HTERT RPE-1 (cell line): ENCODE results near the gene KYNU.
"Not testable (repeated sequence)": the region's sequence is repeated elsewhere in the genome, so short reads cannot be mapped to it uniquely, and the experiment has no call there.

Experiments used
- in situ Hi-C: fragments of 300-500 bp; cut with MboI; formaldehyde crosslinking; loops from 4 replicates; pipeline ENCODE4 v1.14.3; 2020; ENCODE audit warnings: low sequenced_read_pairs

The KYNU gene

DNA sequence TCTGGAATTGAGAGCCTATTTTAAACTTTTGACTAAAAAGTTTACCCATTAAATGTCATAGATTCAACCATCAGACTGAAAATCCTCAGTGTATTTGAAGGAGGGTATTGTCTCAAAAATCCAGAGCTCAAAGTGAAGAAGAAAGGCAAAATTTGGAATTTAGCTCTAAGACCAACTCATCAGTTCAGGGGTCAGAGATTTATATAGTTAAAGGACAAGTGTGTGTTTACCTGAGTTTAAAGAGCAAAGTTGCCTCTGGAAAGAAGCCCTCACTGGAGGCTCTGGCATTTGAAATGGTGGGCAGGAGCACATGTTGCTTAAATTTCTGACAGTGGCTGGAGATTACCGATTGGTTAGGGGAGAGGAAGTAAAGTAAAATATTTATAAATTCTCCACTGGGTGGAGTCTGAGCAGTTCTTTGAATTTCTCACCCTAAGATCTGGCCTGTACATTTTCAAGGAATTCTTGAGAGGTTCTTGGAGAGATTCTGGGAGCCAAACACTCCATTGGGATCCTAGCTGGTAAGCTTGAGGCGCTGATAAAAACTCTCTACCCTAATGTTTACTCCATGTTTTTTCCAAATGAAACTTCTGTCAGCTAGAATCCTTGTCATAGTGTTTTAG, at the start of gene KYNU:
Gene KYNU (plus strand): TSS at position 449 of the 623 bp plus-strand sequence. CDS start 7,704 bp downstream, outside the sequence.
- in situ Hi-C loops, result no loop called here

DNA sequence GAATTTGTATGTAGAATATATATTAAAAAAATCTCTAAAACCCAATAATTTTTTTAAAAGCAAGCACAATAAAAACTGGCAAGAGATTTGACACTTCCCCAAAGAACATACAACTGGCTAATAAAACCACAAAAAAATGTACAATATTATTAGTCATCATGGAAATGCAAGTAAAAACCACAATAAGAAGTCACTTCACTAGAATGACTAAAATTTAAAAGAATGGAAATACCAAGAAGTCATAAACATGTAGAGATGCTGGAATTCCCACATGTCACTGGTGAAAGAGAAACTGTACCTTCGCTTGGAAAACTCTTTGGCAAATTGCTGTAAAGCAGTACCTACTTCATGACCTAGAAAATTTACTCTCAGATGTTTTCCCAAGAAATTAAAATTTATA, 43.4 kb upstream of the KYNU start:
- in situ Hi-C loops, result no loop called here

DNA sequence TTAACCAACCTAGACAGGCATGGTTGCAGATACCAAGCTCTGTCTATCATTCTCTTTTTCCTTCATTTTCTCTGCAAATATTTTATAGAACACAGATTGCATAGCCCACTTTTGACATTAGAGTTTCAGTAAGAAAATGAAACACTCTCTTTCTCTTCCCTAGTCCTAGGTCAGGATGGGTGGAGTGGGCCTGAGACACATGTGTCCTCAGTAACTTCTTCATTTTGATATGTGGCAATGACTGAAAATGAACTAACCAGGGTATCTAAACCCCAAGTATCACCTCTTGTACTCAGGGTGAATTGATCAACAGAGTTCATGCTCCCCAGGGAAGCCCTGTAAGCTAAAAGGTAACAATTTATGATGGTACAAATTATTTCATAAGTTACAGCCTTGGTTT, 37.0 kb upstream of the KYNU start:
- in situ Hi-C loops, result no loop called here

DNA sequence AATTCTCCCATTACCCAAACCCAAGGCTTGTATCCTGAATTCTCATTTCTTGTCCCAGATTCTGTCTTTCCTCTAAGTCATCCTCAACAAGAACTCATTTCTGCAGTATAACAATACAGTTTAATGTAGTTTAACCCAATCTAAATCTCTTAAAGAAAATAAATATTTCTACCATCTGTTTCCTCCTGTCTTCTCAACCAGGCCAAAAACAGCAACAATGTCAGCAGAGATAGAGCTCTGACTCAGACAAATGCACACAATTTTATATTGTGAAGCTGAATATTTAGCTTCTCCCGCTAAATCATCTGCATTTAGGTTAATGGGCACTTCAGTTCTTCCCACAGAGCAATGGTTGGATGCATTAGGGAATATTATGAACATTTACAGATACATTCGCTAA, 35.7 kb upstream of the KYNU start:
- in situ Hi-C loops, result no loop called here

DNA sequence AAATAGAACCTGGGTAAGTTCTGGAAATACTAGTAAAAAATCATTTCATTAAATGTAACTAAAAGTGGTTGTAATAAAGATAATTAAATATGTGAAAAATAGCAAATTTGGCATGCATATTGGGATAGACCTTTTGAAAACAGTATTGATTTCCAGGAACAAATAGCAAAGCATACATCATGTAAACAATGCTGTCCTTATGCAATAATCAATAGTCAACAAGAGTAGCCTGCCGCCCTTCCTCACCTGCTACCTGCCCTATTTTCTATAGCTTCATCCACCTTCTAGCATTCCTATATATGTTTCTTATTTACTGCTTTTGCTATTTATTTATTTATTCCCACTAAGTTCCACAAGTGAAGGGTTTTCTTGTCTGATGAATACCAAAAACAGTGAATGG, 35.1 kb upstream of the KYNU start:
- in situ Hi-C loops, result no loop called here

DNA sequence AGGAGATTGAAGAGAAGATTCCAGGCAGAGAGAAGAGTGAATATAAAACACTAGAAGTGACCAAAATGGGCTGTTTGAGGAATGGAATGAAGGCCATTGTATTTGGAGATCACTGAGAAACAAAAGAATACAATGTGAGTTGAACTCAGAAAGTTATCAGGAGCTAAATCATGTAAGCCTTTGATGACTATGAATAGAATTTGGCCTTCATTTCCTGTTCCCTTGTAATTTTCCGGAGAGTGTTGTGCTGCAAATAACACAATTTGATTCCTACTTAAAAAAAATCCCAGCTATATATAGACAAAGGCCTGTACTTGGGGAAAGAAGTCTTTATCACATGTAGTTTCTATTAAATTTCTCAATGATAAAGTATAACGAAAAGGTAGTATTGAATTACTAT, 33.7 kb upstream of the KYNU start:
- in situ Hi-C loops, result no loop called here

DNA sequence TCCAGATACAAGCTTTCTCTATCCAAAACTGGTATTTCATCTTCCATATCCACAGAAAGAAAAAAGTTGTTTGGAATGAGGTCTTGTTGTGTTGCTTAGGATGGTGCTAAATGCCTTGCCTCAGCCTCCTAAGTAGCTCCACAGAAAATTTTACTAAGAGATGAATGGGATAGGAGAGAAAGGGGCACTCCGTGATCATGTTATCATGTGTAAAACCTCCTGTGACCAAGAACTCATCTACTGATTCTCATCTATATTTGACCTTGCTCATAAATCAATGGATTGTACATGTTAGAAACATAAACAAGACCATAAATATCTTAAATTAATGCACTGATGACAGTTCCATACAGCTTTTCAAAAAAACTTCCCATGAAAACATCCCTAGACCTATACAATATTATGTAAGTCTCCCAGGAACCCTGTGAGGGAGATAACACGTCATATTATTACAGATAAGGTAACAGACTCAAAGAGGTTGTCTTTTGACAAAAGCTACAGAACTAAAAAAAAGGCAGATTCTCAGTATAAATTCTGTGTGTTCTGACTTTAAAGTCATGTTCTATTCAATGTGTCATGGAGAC, 29.3 kb upstream of the KYNU start:
- in situ Hi-C loops, result no loop called here

DNA sequence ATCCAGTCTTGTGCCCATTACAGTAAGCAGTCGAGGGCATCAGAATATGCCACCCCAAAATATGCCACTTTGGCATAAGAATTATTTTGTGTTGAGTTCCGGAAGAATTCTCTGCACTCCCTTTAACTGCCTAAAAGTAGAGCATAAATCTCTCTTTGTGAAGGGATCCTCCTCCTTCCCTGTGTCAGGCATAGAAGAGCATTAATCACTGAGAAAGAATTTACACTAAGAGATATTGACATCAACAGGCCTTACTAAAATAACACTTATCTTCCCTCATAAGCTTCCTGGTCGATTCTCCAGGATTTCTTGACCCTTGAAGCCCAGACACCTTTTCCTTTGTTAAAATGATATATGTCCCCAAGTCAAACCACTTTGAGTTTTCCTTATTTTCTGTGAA, 27.6 kb upstream of the KYNU start:
- in situ Hi-C loops, result no loop called here

DNA sequence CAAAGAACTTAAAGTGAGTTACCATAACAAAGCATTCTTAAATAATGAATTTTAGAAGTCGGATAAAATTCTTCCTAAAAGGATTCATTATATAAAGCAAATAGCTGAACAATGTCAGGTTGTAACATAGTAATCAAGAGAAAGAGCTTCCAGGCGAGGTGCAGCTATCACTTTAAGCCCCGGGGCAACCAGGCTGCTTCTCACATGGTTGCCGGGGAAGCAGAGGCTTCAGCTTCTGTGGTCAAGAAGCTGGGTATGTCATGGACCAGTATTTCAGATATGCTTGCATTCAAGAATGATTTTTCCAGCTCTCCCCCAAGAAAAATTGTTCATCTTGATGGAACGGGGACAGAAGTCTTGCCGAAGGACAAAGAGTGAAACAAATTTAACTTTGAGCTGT, 23.6 kb upstream of the KYNU start:
- in situ Hi-C loops, result no loop called here

DNA sequence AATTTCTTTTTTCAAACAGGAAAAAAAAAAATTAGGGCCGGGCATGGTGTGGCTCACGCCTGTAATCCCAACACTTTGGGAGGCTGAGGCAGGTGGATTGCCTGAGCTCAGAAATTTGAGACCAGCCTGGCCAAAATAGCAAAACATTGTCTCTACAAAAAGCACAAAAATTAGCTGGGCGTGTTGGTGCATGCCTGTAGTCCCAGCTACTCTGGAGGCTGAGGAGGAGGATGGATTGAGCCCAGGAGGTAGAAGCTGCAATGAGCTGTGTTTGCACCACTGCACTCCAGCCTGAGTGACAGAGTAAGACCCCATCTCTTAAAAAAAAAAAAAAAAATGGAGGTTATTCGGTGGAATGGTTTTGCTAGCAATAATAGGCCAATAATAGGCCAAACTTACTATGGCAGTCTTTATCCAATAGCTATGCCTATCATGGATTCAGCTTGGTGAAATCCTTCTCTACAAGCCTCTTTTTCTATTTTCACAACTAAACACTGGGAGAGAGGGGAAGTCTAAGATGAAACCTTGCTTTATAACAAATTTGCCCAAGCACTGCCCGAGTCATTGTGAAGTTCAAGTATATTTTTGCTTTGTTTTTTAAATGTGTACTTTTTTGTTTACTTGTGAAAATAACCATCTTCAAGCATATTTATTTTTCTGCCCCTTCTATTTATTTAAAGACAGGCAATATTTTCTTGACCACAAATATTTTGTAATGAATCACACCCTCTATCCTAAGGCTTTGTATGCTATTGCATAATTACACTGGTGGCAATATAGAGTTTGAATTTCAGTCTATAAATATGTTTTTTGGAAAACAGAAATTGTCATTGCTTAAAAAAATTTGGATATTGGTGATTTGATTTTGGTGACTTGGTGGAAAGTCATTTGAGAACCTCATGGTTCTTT, 20.0 kb upstream of the KYNU start:
- in situ Hi-C loops, result no loop called here

DNA sequence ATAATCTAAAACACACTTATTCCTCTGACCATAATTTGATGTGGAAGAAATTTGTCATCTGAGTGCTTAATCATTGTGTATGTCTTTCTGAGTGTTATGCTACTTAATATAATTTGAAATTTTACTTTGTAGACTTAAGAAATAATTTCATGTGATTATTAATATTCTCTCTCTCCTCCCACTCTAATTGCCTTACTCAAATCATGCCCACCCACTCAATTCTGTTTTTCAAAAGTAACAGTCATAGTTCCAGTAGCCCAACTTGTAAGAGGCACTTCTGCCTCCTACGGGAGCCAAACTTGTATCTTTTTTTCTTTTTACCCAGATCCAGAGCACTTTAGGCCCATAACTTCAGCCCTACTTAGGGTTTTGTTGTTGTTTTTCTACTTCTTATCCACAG, 18.5 kb upstream of the KYNU start:
- in situ Hi-C loops, result no loop called here

DNA sequence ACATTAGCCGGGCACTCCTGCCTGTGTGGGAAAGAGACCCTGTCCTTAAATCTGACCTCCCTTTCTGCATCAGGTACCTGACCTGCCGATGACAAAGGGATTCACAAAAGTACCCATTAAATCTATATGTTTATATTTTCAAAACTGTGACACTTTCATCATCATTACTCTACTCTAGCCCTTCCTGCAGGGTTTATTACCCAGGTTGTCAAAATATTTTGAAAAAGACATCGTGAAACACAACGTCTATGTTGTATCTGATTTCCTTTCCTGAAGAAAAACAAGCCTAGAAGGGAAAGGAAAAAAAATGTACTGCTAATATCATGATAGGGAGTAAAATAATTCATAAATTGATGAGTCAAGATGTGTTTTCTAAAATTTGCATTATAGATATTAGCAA, 15.2 kb upstream of the KYNU start:
- in situ Hi-C loops, result no loop called here

DNA sequence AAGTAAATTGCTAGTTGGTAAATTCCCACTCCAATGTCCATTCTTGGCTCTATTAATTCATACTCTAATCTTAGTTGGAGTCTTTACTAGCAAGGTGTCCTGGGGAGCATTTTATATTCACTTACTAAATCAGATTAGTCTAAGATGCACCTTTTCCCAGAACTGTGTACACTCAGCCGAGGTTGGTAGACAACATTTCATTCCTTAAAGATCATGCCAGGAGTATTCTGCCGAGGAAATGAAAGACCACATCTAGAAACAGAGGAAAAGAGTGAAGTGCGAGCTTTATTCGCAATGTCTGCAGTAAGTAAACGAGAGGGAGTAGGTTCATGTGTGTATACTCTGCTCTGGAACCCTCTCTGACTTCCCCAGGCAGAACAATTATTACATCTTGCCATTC, 14.6 kb upstream of the KYNU start:
- in situ Hi-C loops, result no loop called here

DNA sequence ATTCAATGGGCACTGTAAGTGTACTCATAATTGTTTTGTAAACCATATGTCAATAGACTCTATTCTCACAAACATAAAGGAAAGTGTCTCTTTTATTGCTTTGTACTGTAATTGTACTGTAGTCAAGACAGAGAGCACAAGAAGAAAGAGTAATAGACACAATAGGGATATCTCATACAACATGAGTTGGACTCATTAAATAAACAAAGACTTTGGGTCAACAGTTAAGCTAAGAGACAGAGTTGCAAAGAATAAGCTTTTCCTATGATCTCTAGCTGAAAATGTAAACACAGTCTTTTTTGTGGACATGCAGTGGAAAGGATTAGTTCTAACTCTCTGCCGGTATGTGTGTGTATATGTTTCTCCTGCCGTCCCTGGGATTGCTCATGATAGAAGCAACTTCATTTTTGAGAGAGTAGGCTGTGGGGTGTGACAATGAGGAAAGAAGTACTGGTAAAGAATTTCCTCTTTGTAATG, 13.9 kb upstream of the KYNU start:
- in situ Hi-C loops, result no loop called here

DNA sequence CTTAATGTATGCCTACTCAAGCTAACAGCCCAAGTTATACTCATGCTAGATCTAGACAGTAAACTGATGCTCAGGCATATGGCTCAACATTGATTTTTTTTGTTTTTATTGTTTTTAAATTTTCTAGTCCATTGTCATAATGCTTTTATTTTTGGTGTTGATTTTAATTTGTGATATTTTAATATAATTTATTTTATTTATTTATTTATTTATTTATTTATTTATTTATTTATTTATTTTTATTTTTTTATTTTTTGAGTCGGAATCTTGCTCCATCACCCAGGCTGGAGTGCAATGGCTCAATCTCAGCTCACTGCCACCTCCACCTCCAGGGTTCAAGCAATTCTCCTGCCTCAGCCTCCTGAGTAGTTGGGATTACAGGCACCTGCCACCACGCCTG, 12.9 kb upstream of the KYNU start:
- in situ Hi-C loops, result not testable (repeated sequence)

DNA sequence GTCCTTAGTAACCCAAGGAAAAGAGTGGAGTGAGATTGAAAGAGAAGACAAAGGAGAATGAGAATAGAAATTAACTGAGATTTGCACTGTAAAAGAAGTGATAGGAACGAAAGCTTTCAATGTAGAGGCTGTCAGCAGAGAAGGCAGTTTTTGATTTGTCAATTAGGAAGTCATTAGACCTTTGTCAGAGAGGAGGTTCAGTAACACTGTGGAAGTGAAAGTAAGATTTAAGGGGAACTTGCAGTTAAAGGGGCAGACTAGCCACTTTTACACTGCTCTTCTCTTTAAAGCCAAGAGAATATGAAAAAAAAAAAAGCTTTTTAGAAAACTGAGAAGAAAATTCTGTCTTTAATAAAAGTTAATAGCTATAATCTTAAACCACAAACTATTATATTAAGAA, 11.5 kb upstream of the KYNU start:
- in situ Hi-C loops, result no loop called here

DNA sequence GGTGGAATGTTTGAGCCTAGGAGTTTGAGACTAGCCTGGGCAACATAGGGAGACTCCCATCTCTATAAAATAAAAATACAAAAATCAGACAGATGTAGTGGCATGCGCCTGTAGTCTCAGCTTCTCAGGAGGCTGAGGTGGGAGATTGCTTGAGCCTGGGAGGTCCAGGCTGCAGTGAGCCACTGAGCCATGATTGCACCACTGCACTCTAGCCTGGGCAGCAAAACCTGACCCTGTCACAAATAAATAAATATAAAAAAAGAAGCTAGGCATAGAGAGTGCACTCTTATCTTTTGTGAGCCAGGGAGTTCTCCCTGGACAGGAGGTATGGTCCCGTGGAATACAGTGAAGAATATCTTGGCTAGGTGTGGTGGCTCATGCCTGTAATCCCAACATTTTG, 11.0 kb upstream of the KYNU start:
- in situ Hi-C loops, result no loop called here

DNA sequence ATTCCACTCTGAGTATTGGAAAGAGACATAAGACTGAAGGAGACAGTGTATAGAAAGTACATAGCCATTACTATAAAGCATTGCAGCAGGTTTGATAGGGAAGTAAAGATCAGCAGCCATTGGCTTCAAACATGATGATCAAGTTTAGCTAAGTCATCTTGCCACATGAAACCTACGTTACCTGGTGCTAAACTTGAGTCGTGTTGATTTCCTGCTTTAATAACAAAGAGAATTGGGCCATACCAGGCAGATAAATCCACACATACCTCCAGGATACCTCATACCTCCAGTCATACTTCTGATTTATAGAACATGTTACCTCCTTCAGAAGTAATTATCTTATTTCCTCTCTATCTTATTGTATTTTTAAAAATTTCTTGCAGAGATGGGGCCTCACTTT, 10.3 kb upstream of the KYNU start:
- in situ Hi-C loops, result no loop called here

DNA sequence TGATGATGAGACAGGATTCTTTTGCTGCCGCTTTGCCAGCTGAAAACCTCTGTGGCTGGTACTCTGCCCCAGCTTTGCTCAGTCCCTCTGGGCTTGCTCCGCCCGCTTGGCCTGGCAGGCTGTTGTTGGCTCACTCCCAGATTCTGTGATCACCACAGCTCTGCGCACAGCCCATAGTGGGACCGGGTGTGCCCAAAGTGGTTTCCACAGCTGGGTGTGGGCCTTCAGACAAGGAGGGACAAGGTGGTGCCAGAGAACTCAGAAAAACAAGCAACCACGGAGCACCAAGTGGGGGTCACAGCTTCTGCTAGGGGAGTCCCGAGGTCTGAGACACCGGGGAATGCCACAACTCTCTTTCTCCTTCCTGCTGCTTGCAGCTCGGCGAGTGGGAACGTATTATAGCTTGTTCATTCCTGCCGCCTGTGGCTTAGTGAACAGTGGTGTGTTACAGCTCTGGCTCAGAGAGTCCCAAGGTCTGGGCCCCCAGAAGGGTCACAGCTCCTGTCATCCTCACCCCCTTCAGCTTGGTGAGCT, 9.2 kb upstream of the KYNU start:
- in situ Hi-C loops, result no loop called here

DNA sequence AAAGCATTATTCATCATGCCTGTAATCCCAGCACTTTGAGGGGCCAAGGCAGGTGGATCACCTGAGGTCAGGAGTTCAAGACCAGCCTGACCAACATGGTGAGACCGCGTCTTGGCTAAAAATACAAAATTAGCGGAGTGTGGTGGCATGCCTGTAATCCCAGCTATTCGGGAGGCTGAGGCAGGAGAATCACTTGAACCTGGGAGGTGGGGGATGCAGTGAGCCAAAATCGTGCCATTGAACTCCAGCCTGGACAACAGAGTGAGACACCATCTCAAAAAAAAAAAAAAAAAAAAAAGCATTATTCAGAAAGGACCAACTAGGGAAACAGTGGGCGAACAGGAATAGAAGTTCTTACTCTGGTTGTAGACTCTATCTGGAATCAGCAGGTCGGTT, 8.4 kb upstream of the KYNU start:
- in situ Hi-C loops, result not testable (repeated sequence)

DNA sequence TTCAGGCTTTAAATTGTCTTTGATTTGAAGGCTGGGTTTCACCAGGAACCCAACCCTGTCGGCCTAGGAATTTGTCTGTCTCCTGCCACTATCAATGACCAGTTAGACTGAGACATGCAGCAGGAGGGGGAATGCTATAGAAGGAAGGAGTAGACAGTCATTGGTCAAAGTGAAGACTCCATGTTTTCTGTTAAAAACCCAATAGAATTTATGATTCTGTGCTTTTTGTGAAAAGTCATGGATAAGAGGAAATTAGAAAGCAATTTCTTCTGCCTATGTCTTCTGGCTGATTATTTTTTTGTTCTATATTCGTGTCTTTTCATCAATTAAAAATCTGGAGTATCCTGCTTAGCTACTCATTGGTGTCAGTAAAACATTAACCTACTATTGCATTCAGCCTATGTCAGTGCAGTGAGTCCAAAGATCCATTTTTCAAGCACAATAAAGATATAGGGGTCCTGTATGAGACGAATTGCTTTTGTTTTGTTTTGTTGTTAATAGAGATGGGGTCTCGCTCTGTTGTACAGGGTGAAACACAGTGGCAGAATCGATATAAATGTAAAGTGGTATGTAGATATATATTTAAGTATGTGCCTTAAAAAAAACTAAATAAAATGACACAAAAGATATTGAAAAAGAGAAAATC, 7.9 kb upstream of the KYNU start:
- in situ Hi-C loops, result no loop called here
